ENCODE results near the gene TXNDC17. TPM values are rescaled to one million over a fixed set of nuclear protein-coding genes. Genes with fewer than 3 reads are reported as not detected.
"Not testable (repeated sequence)": the region's sequence is repeated elsewhere in the genome, so short reads cannot be mapped to it uniquely, and the experiment has no call there.

TXNDC17 gene
- total RNA-seq, 1 experiment from 2014 or later = 151 TPM

GRCh38 chr17:6690641-6691040 is 49.8 kb downstream of the TXNDC17 start:
- CTCF ChIA-PET = interaction anchor here (2.2 kb wide), 1 partner anchor 11 kb away, joined by 14 read pairs; no protein-coding TSS in a partner anchor
- Mint-ChIP-seq H3K27me3 (ENCODE audit: low read depth) (no peaks in the 10 kb centered on the region; the same call in 1 of the 2 replicates), H3K9me3 (no peaks in the 10 kb centered on the region), H3K4me3 (no peak overlapping the region), H3K27ac (no peak overlapping the region), H3K4me1 (no peaks in the 10 kb centered on the region), H3K36me3 (no peaks in the 10 kb centered on the region)
- POLR2A ChIA-PET = no interaction called here
- TF ChIP-seq SMAD3 (CRISPR knock-in tag; IDR thresholded peaks at IDR 0.05; ENCODE audit: borderline replicate concordance) = no peak
- no peak for TF ChIP-seq FOXK1 (CRISPR knock-in tag; IDR thresholded peaks at IDR 0.05)
- TF ChIP-seq PRDM15 (CRISPR knock-in tag; IDR thresholded peaks at IDR 0.05) = no peak
- no peak for TF ChIP-seq ZNF281 (CRISPR knock-in tag; IDR thresholded peaks at IDR 0.05)
- no peak for TF ChIP-seq E2F4 (CRISPR knock-in tag; IDR thresholded peaks at IDR 0.05; ENCODE audit: borderline replicate concordance, low read depth)
- no peak for TF ChIP-seq JUN (CRISPR knock-in tag; IDR thresholded peaks at IDR 0.05)
- no peak for TF ChIP-seq GRHL2 (CRISPR knock-in tag; IDR thresholded peaks at IDR 0.05; ENCODE audit: insufficient replicate concordance, severe bottlenecking)
- no peak for ATAC-seq
- DNase-seq (ENCODE audit: low spot score) = no peak

- ChIA-PET POLR2A (no interaction called here), CTCF (interaction anchor here (1.6 kb wide), 1 partner anchor 10 kb away, joined by 9 read pairs; no protein-coding TSS in a partner anchor)
- no peak overlapping the region for H3K27ac Mint-ChIP-seq
- H3K36me3 Mint-ChIP-seq = no peaks in the 10 kb centered on the region
- TF ChIP-seq SP1 (CRISPR knock-in tag; conservative IDR thresholded peaks at IDR 0.05) = no peak
- TF ChIP-seq NR3C1 (CRISPR knock-in tag; conservative IDR thresholded peaks at IDR 0.05; ENCODE audit: low read depth) = no peak
- no peak for TF ChIP-seq CREM (CRISPR knock-in tag; IDR thresholded peaks at IDR 0.05)
- no peak for TF ChIP-seq ERG (CRISPR knock-in tag; IDR thresholded peaks at IDR 0.05)
- no peak for TF ChIP-seq RORB (CRISPR knock-in tag; IDR thresholded peaks at IDR 0.05)
- no peaks in the 10 kb centered on the region for H3K9me3 Mint-ChIP-seq
- DNase-seq (ENCODE audit: low spot score) = no peak
- no peak for ATAC-seq
- H3K4me1 Mint-ChIP-seq = no peaks in the 10 kb centered on the region
- H3K27me3 Mint-ChIP-seq (ENCODE audit: low read depth) = no peaks in the 10 kb centered on the region; the same call in 1 of the 2 replicates
- H3K4me3 Mint-ChIP-seq = no peak overlapping the region
Measured at GRCh38 chr17:6691546-6691945, 50.7 kb downstream of the TXNDC17 start.

GRCh38 chr17:6691958-6692357 is 51.1 kb downstream of the TXNDC17 start:
- POLR2A ChIA-PET; H3K9me3 Mint-ChIP-seq; H3K36me3 Mint-ChIP-seq; H3K4me3 Mint-ChIP-seq; H3K27me3 Mint-ChIP-seq (ENCODE audit: low read depth); ATAC-seq; DNase-seq (ENCODE audit: low spot score); H3K4me1 Mint-ChIP-seq; H3K27ac Mint-ChIP-seq: not testable (repeated sequence)
- CTCF ChIA-PET = interaction anchor here (1.6 kb wide), 1 partner anchor 10 kb away, joined by 9 read pairs; no protein-coding TSS in a partner anchor

Small RNA genes lying within 50 kb of the gene (microRNA-seq; reads per million reads assigned to microRNA genes)
- gene MIR4520-1 (ENCODE audit: borderline number of aligned reads) = not detected
- gene MIR4520-2 (ENCODE audit: borderline number of aligned reads) = not detected

Other genes starting within 250 kb of the TXNDC17 start
- gene AIPL1, start 205.9 kb upstream of the TXNDC17 start, total RNA-seq (2021) = 0.32 to 0.71 TPM (median 0.46 TPM) in 3 replicates
- gene PIMREG, start 196.6 kb upstream of the TXNDC17 start, total RNA-seq (2021) = 92.2 to 102 TPM (median 99.3 TPM) in 3 replicates
- 2.1 to 2.8 TPM (median 2.3 TPM) in 3 replicates for gene PITPNM3, start 84.5 kb upstream of the TXNDC17 start, total RNA-seq (2021)
- 17.7 to 22.8 TPM (median 18.4 TPM) in 3 replicates for gene KIAA0753, start 349 bp upstream of the TXNDC17 start, total RNA-seq (2021)
- 10.6 to 12.3 TPM (median 11.4 TPM) in 3 replicates for gene MED31, start 10.5 kb downstream of the TXNDC17 start, total RNA-seq (2021)
- 2.3 to 2.7 TPM (median 2.6 TPM) in 3 replicates for gene C17orf100, start 10.7 kb downstream of the TXNDC17 start, total RNA-seq (2021)
- 1.6 to 2.3 TPM (median 1.8 TPM) in 3 replicates for gene SLC13A5, start 72.3 kb downstream of the TXNDC17 start, total RNA-seq (2021)
- 0.16 to 0.37 TPM (median 0.20 TPM) in 3 replicates for gene XAF1, start 115.0 kb downstream of the TXNDC17 start, total RNA-seq (2021)
- gene FBXO39, start 135.2 kb downstream of the TXNDC17 start, total RNA-seq (2021) = not detected in 3 replicates
- gene TEKT1, start 190.7 kb downstream of the TXNDC17 start, total RNA-seq (2021) = 0.37 TPM in 1 of 3 replicates, not detected in the others